ENCODE data around the gene NKX1-2.

Gene NKX1-2

GRCh38 chr10:124459395-124459794 is 9.6 kb upstream of the NKX1-2 start:
- CTCF ChIA-PET, result no interaction called here

More at GRCh38 chr10:124459395-124459794, 9.6 kb upstream of the NKX1-2 start:
- Histone ChIP-seq H3K9me3 (ENCODE audit: control insufficient read depth, insufficient read depth, low read depth, low read length) (no peaks in the 10 kb centered on the region), H3K4me3 (ENCODE audit: low read depth, low read length) (no peak overlapping the region), H3K4me1 (ENCODE audit: control insufficient read depth, insufficient read depth, low read length) (no peaks in the 10 kb centered on the region), H3K27ac (ENCODE audit: extremely low read depth, low read depth, low read length) (no peak overlapping the region), H3K36me3 (ENCODE audit: control insufficient read depth in 2 of 2, insufficient read depth in 1 of 2, low read length in 2 of 2) (no peaks in the 10 kb centered on the region; a peak in 1 of 3 replicates)
- TF ChIP-seq MEIS1 (CRISPR knock-in tag; IDR thresholded peaks at IDR 0.05; ENCODE audit: borderline replicate concordance), result no peak
- no peak for TF ChIP-seq AEBP2 (tag by site-specific recombination; IDR thresholded peaks at IDR 0.05; ENCODE audit: borderline replicate concordance)
- TF ChIP-seq KLF7 (tag by site-specific recombination; IDR thresholded peaks at IDR 0.05; ENCODE audit: borderline replicate concordance), result no peak
- TF ChIP-seq ZBTB10 (tag by site-specific recombination; IDR thresholded peaks at IDR 0.05), result no peak
- no peak for TF ChIP-seq ZNF530 (tag by site-specific recombination; IDR thresholded peaks at IDR 0.05; ENCODE audit: low read depth)
- TF ChIP-seq IKZF3 (tag by site-specific recombination; IDR thresholded peaks at IDR 0.05), result no peak
- TF ChIP-seq ZNF394 (tag by site-specific recombination; IDR thresholded peaks at IDR 0.05; ENCODE audit: borderline replicate concordance), result no peak
- TF ChIP-seq ZBTB7A (tag by site-specific recombination; IDR thresholded peaks at IDR 0.05; ENCODE audit: low read depth), result no peak
- no peak for TF ChIP-seq SCRT1 (tag by site-specific recombination; IDR thresholded peaks at IDR 0.05; ENCODE audit: borderline replicate concordance)
- TF ChIP-seq ZNF311 (tag by site-specific recombination; IDR thresholded peaks at IDR 0.05; ENCODE audit: borderline replicate concordance), result no peak
- TF ChIP-seq ZNF138 (tag by site-specific recombination; IDR thresholded peaks at IDR 0.05; ENCODE audit: borderline replicate concordance), result no peak
- TF ChIP-seq ZNF18 (tag by site-specific recombination; IDR thresholded peaks at IDR 0.05), result no peak
- TF ChIP-seq KLF10 (tag by site-specific recombination; IDR thresholded peaks at IDR 0.05), result no peak
- no peak for TF ChIP-seq ZNF112 (tag by site-specific recombination; IDR thresholded peaks at IDR 0.05)
- TF ChIP-seq MYNN (tag by site-specific recombination; IDR thresholded peaks at IDR 0.05; ENCODE audit: borderline replicate concordance), result no peak
- no peak for TF ChIP-seq ZNF223 (tag by site-specific recombination; IDR thresholded peaks at IDR 0.05)
- no peak for TF ChIP-seq ZNF398 (tag by site-specific recombination; IDR thresholded peaks at IDR 0.05)
- no peak for TF ChIP-seq CTCF (tag by site-specific recombination; IDR thresholded peaks at IDR 0.05)
- no peak for TF ChIP-seq GLIS2 (tag by site-specific recombination; IDR thresholded peaks at IDR 0.05)
- POLR2A ChIA-PET, result interaction anchor here (2.1 kb wide), 1 partner anchor 40 kb away, joined by 6 read pairs; the partner anchor contains the start of gene OAT
